OCI-LY3 (cell line): Measurements from ENCODE around the gene AFAP1L1.

ENCODE experiments used
- CTCF ChIP-seq: fragments of 200-600, 300-600 bp; sonication (generic); IDR thresholded peaks from 2 replicates; pipeline ENCODE4 v1.5.1; 2014; ENCODE audit warnings: antibody characterized with exemption, low read length, low read depth
- EZH2phosphoT487 ChIP-seq: fragments of 200-600 bp; shearing (Covaris generic); IDR thresholded peaks from 2 replicates; pipeline ENCODE4 v1.6.1; 2018; ENCODE audit warnings: antibody characterized with exemption, mixed run types, low read depth

DNA sequence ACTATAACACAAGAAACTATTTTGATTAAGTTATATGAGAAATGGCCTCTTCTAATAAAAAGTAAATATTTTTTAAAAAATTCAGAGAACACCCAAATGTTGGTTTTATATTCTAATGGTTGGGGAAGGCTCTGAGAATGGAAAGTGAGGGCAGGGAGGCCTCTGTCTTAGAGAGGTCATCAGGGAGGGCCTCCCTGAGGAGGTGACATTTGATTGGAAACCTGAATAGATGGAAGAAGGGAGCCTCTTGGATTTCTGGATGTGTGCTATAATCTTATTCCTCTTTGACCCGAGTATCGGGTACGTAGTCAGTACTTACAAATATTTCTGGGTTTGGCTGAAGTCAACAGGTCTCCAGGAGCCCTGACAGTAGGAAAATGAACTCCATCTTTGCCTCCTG, 47.5 kb downstream of the AFAP1L1 start:
- no peak for TF ChIP-seq CTCF
- TF ChIP-seq EZH2phosphoT487, result no peak
